ENCODE data around the gene BMERB1.
"Not testable (repeated sequence)": the region's sequence is repeated elsewhere in the genome, so short reads cannot be mapped to it uniquely, and the experiment has no call there.

BMERB1 gene

GRCh38 chr16:15529673-15530072 lies 95.3 kb downstream of the BMERB1 start:
- no peak for DNase-seq

GRCh38 chr16:15530085-15530484 lies 95.7 kb downstream of the BMERB1 start:
- DNase-seq, result no peak

- DNase-seq, result no peak
Measured at GRCh38 chr16:15532825-15533224, 98.4 kb downstream of the BMERB1 start.

- DNase-seq, result no peak
Measured at GRCh38 chr16:15533386-15533785, 99.0 kb downstream of the BMERB1 start.

GRCh38 chr16:15535772-15536171 lies 101.4 kb downstream of the BMERB1 start:
- no peak for DNase-seq

GRCh38 chr16:15536843-15537242 lies 102.5 kb downstream of the BMERB1 start:
- no peak for DNase-seq

- no peak for DNase-seq
Measured at GRCh38 chr16:15538507-15538906, 104.1 kb downstream of the BMERB1 start.

- no peak for DNase-seq
Measured at GRCh38 chr16:15539197-15539596, 104.8 kb downstream of the BMERB1 start.

GRCh38 chr16:15542261-15542660 lies 107.9 kb downstream of the BMERB1 start:
- DNase-seq, result no peak

- no peak for DNase-seq
Measured at GRCh38 chr16:15542734-15543347, 108.5 kb downstream of the BMERB1 start.

- no peak for DNase-seq
Measured at GRCh38 chr16:15544405-15544804, 110.0 kb downstream of the BMERB1 start.

GRCh38 chr16:15545544-15545943 lies 111.2 kb downstream of the BMERB1 start:
- no peak for DNase-seq

- not testable (repeated sequence) for DNase-seq
Measured at GRCh38 chr16:15547072-15547767, 112.8 kb downstream of the BMERB1 start.

GRCh38 chr16:15547768-15548096 lies 113.3 kb downstream of the BMERB1 start:
- DNase-seq, result no peak

GRCh38 chr16:15548482-15548891 lies 114.1 kb downstream of the BMERB1 start:
- no peak for DNase-seq

GRCh38 chr16:15552507-15552906 lies 118.1 kb downstream of the BMERB1 start:
- no peak for DNase-seq

- no peak for DNase-seq
Measured at GRCh38 chr16:15553313-15554088, 119.1 kb downstream of the BMERB1 start.

- DNase-seq, result no peak
Measured at GRCh38 chr16:15556130-15556529, 121.7 kb downstream of the BMERB1 start.

GRCh38 chr16:15557258-15557657 lies 122.9 kb downstream of the BMERB1 start:
- no peak for DNase-seq

- no peak for DNase-seq
Measured at GRCh38 chr16:15559176-15559575, 124.8 kb downstream of the BMERB1 start.

GRCh38 chr16:15564604-15565339 lies 130.4 kb downstream of the BMERB1 start:
- DNase-seq, result no peak

- no peak for DNase-seq
Measured at GRCh38 chr16:15566095-15566494, 131.7 kb downstream of the BMERB1 start.

- no peak for DNase-seq
Measured at GRCh38 chr16:15567823-15568222, 133.4 kb downstream of the BMERB1 start.

All from effector CD8-positive, alpha-beta T cell (primary cell).